ENCODE data around the gene APLP2. TPM values are rescaled to one million over a fixed set of nuclear protein-coding genes. Genes with fewer than 3 reads are reported as not detected.

Gene APLP2
- total and polyA plus RNA-seq, 2 of the 13 experiments (the other 11 are each of a cell fraction or from before 2014, with no cell fraction given): 315 to 594 TPM

DNA sequence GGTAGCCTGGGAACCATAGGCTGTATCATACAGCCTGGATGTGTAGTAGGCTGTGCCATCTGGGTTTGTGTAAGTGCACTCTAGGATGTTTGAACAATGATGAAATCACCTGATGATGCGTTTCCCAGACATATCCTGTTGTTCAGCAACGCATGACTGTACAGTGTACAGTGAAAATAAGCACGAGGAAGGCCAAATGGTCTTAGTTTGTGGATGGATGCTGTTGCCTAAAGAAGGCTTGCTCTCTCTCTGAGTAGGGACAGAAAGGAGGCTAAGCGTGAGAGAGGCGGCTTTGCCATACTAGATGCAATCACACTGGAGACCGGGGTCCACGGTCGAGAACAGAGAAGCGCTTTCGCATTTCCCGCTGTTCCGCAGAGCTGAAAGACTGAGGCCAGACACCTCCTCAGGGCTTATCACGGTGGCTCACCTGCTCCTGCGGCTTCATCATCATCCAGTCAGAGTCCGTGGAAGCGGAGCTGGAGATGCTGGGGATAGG is 27.6 kb upstream of the APLP2 start:
- intact Hi-C loops (cut with micrococcal nuclease; ENCODE audit: unreplicated experiment): no loop called here
- H3K9ac ChIP-seq (ENCODE audit: insufficient read depth, low read depth, low read length): no peak overlapping the region
- DNase-seq (ENCODE audit: low spot score): peak; percentile 85
- TF ChIP-seq RFX5 (IDR thresholded peaks at IDR 0.05; ENCODE audit: low read depth, low read length): peak; percentile 74
- no peak for TF ChIP-seq ATRX (CRISPR knock-in tag; IDR thresholded peaks at IDR 0.05; ENCODE audit: borderline replicate concordance)
- no peak for TF ChIP-seq ONECUT2 (CRISPR knock-in tag; IDR thresholded peaks at IDR 0.05)
- peak; percentile 30 for TF ChIP-seq TBL1XR1 (IDR thresholded peaks at IDR 0.05; ENCODE audit: borderline replicate concordance, low read length, partially characterized antibody)
- TF ChIP-seq, protein P1, sequence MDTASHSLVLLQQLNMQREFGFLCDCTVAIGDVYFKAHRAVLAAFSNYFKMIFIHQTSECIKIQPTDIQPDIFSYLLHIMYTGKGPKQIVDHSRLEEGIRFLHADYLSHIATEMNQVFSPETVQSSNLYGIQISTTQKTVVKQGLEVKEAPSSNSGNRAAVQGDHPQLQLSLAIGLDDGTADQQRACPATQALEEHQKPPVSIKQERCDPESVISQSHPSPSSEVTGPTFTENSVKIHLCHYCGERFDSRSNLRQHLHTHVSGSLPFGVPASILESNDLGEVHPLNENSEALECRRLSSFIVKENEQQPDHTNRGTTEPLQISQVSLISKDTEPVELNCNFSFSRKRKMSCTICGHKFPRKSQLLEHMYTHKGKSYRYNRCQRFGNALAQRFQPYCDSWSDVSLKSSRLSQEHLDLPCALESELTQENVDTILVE (CRISPR knock-in tag; IDR thresholded peaks at IDR 0.05): peak; percentile 43; the same call in 1 of the 2 replicates
- peak in 1 of 2 experiments; percentile 73; a peak in 1 of 4 replicates for TF ChIP-seq KLF16 (CRISPR knock-in tag; IDR thresholded peaks at IDR 0.05)
- peak; percentile 50 for TF ChIP-seq ZBTB38 (CRISPR knock-in tag; IDR thresholded peaks at IDR 0.05)
- peak; percentile 47 for TF ChIP-seq TEAD3 (CRISPR knock-in tag; optimal IDR thresholded peaks at IDR 0.05; ENCODE audit: borderline replicate concordance)
- TF ChIP-seq, protein P2, sequence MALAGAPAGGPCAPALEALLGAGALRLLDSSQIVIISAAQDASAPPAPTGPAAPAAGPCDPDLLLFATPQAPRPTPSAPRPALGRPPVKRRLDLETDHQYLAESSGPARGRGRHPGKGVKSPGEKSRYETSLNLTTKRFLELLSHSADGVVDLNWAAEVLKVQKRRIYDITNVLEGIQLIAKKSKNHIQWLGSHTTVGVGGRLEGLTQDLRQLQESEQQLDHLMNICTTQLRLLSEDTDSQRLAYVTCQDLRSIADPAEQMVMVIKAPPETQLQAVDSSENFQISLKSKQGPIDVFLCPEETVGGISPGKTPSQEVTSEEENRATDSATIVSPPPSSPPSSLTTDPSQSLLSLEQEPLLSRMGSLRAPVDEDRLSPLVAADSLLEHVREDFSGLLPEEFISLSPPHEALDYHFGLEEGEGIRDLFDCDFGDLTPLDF (CRISPR knock-in tag; IDR thresholded peaks at IDR 0.05): no peak
- TF ChIP-seq ZNF264 (CRISPR knock-in tag; IDR thresholded peaks at IDR 0.05): peak; percentile 94; the same call in 1 of the 2 replicates
- TF ChIP-seq ZNF326 (CRISPR knock-in tag; IDR thresholded peaks at IDR 0.05; ENCODE audit: borderline replicate concordance): no peak
- TF ChIP-seq ZNF674 (CRISPR knock-in tag; IDR thresholded peaks at IDR 0.05; ENCODE audit: low read depth): no peak
- TF ChIP-seq GLI4 (CRISPR knock-in tag; IDR thresholded peaks at IDR 0.05; ENCODE audit: borderline replicate concordance): no peak
- TF ChIP-seq CENPT (CRISPR knock-in tag; IDR thresholded peaks at IDR 0.05; ENCODE audit: low read depth): no peak
- TF ChIP-seq SKI (IDR thresholded peaks at IDR 0.05; ENCODE audit: partially characterized antibody): peak; percentile 30
- TF ChIP-seq, protein P3, sequence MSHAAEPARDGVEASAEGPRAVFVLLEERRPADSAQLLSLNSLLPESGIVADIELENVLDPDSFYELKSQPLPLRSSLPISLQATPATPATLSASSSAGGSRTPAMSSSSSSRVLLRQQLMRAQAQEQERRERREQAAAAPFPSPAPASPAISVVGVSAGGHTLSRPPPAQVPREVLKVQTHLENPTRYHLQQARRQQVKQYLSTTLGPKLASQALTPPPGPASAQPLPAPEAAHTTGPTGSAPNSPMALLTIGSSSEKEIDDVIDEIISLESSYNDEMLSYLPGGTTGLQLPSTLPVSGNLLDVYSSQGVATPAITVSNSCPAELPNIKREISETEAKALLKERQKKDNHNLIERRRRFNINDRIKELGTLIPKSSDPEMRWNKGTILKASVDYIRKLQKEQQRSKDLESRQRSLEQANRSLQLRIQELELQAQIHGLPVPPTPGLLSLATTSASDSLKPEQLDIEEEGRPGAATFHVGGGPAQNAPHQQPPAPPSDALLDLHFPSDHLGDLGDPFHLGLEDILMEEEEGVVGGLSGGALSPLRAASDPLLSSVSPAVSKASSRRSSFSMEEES (CRISPR knock-in tag; IDR thresholded peaks at IDR 0.05): peak; percentile 88
- peak; percentile 57; the same call in 1 of the 2 replicates for TF ChIP-seq ATF7 (IDR thresholded peaks at IDR 0.05)
- no peak for TF ChIP-seq ATF7 (CRISPR knock-in tag; IDR thresholded peaks at IDR 0.05)
- 0 out of 2 replicates have a peak, but pooled peaks have one; percentile 11 for TF ChIP-seq HNF4A (CRISPR knock-in tag; IDR thresholded peaks at IDR 0.05)
- 0 out of 2 replicates have a peak, but pooled peaks have one; percentile 13 for TF ChIP-seq NR2C2 (CRISPR knock-in tag; IDR thresholded peaks at IDR 0.05; ENCODE audit: borderline replicate concordance)
- TF ChIP-seq ZNF761 (CRISPR knock-in tag; conservative IDR thresholded peaks at IDR 0.05): no peak
- 0 out of 2 replicates have a peak, but pooled peaks have one; percentile 40 for TF ChIP-seq HOMEZ (CRISPR knock-in tag; IDR thresholded peaks at IDR 0.05; ENCODE audit: low read depth)

More for the DNA sequence above, 27.6 kb upstream of the APLP2 start:
- in situ Hi-C loops (cut with HindIII; ENCODE audit: extremely low pct_ligation_motif_present, low pct_unique_long_range_greater_than_20kb): no loop called here
- H3K27ac ChIP-seq (ENCODE audit: extremely low read length, insufficient read depth, low read length): no peak overlapping the region
- peak; percentile 8 for FAIRE-seq
- H3K79me2 ChIP-seq (ENCODE audit: insufficient read depth, low read length): no peaks in the 10 kb centered on the region
- no peak overlapping the region for H2AFZ ChIP-seq (ENCODE audit: low read length)
- no peaks in the 10 kb centered on the region for H4K20me1 ChIP-seq (ENCODE audit: insufficient read depth, low read length)
- WGBS (ENCODE audit: low lambda C conversion rate): 51% methylated on average over 16 of the region's 16 CpGs
- no peaks in the 10 kb centered on the region for H3K27me3 ChIP-seq (ENCODE audit: control insufficient read depth in 1 of 2, insufficient read depth in 2 of 2, low read length in 2 of 2)
- H3K4me1 ChIP-seq (ENCODE audit: insufficient read depth, low read length): peaks cover 36% of the 10 kb centered on the region
- H3K9me3 ChIP-seq (ENCODE audit: low read length): no peaks in the 10 kb centered on the region
- no peaks in the 10 kb centered on the region for H3K36me3 ChIP-seq (replicated peaks in 1 of 2; ENCODE audit: control insufficient read depth in 1 of 2, insufficient read depth in 2 of 2, low read length in 2 of 2)
- H3K4me3 ChIP-seq (replicated peaks in 1 of 3; ENCODE audit: insufficient read depth in 1 of 3, low read depth in 2 of 3, low read length in 3 of 3): no peak overlapping the region
- CTCF ChIA-PET (ENCODE audit: low intra/inter-chr PET ratio, low total read pairs): no interaction called here
- H3K4me2 ChIP-seq (ENCODE audit: low read depth, low read length): peak overlapping the region; percentile 19
- ATAC-seq: peak; percentile 81
- BruUV-seq (replicated peaks): no TSS peak
- POLR2A ChIA-PET: no interaction called here

All from HepG2 (cell line).